ENCODE data around the gene KRTAP4-3.

The KRTAP4-3 gene

DNA sequence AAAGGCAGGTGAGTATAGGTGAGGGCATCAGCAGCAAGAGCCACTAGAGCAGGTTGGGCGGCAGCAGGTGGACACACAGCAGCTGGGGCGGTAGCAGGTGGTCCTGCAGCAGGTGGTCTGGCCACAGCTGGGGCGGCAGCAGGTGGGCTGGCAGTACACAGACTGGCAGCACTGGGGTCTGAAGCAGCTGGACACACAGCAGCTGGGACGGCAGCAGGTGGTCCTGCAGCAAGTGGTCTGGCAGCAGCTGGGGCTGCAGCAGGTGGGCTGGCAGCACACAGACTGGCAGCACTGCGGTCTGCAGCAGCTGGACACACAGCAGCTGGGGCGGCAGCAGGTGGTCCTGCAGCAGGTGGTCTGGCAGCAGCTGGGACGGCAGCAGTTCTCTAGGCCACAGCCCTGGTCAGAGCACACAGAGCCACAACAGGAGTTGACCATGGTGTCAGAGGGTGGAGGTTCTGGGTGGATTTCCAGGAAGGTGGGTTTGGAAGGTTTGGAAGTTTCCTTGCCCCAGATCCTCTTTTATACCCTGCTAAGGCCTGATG lies 9.8 kb upstream of the KRTAP4-3 start, which contains the start of gene KRTAP4-2:
KRTAP4-2 (minus strand) TSS at position 495 of the 545 bp plus-strand sequence; CDS start at position 438, 57 bp downstream.
- no peak for TF ChIP-seq GATA3 (IDR thresholded peaks at IDR 0.05; ENCODE audit: low read depth, low read length)
- TF ChIP-seq GATA2 (IDR thresholded peaks at IDR 0.05; ENCODE audit: low read depth, low read length): no peak

DNA sequence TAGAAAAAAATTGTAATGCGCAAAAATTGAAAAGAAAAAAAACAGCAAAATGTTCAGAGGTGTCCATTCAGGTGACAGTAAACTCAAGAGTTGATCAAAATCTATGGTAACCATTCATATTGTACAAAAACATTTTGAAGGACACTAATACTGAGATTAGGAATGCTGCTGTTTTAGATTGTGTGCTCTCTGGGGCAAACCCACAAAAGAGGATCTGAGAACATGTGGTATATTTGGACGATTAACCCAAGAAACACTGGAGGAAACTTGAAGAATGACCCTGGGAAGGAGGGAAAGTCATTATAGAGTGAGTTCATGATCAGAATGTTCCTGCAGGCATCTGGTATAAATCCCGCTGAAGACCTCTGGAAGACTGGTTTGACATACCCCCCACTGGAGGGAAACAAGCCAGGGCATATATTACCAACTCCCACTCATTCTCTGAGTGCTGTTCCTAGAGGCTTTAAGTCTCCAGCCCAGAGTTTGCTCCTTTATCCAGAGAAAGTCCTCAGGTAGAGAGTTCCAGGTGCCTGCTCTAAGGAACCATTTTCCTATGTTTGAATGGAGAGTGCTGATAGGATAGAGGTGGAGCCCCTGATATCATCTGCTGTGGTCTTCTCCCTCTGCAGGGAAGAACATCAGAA lies 8.8 kb upstream of the KRTAP4-3 start:
- TF ChIP-seq GATA2 (IDR thresholded peaks at IDR 0.05; ENCODE audit: low read depth, low read length) (no peak), GATA3 (IDR thresholded peaks at IDR 0.05; ENCODE audit: low read depth, low read length) (no peak)

DNA sequence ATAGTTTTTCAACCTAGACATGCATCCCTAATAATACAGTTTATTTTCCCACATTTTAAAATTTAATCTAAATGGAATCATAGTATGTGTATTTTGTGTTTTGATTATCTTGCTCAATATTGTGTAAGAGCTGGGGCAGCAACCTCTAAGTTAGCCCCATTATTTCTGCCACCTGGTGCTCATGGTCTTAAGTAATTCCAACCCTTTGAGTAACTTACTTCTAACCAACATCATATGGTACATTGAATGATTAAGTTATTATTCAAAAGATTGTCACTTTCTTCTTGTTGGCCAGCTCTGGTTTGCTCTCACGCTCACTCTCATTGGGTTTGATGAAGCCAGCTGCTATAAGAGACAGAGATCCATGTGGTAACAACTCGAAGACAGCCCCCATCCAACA lies 3.9 kb upstream of the KRTAP4-3 start:
- no peak for TF ChIP-seq GATA3 (IDR thresholded peaks at IDR 0.05; ENCODE audit: low read depth, low read length)
- TF ChIP-seq GATA2 (IDR thresholded peaks at IDR 0.05; ENCODE audit: low read depth, low read length): no peak

DNA sequence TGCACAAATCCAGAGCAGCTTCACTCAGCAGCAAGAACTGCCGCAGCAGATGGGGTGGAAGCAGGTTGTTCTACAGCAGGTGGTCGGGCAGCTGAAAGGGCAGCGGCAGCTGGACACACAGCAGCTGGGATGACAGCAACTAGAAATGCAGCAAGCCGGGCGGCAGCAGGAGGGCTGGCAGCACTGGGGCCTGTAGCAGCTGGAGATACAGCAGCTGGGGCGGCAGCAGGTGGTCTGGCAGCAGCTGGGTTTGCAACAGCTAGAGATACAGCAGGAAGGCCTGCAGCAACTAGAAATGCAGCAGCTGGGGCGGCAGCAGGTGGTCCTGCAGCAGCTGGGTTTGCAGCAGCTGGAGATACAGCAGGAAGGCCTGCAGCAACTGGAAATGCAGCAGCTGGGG lies 460 bp downstream of the KRTAP4-3 start:
- TF ChIP-seq GATA2 (IDR thresholded peaks at IDR 0.05; ENCODE audit: low read depth, low read length): no peak
- no peak for TF ChIP-seq GATA3 (IDR thresholded peaks at IDR 0.05; ENCODE audit: low read depth, low read length)

DNA sequence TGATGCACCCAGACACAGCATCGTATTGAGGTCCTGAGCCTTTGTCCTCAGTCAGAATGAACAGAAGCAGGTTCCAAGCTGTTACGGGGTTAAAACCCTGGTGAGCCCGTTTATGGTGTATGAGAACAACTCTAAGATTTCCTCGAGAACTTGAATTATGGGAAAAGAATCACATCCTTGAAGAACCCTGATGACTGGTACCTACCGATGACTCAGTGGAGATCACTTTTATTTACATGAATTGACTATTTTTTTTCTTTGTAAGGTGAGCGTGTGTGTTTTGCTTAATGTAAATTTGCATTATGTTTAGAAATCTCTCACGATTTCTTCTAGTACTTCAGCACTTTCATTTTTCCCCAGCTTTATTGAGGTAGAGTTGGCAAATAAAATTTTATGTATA lies 4.2 kb downstream of the KRTAP4-3 start:
- TF ChIP-seq GATA3 (IDR thresholded peaks at IDR 0.05; ENCODE audit: low read depth, low read length) (no peak), GATA2 (IDR thresholded peaks at IDR 0.05; ENCODE audit: low read depth, low read length) (no peak)

DNA sequence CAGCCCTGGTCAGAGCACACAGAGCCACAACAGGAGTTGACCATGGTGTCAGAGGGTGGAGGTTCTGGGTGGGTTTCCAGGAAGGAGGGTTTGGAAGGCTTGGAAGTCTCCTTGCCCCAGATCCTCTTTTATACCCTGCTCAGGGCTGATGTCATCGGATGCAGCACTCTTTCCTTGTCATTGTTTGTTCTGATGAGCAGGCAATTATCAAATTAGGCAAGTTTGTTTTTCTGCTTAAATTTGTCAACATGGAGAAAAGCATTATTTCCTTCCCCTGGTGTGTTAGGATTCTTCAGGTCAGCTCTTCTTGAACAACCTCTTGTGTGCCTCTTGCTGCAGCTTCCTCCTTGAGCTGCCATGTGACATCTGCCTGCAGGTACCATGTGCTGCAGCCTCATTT lies 7.4 kb downstream of the KRTAP4-3 start, which contains the start of gene KRTAP4-4:
KRTAP4-4 (minus strand) TSS at position 101 of the 400 bp plus-strand sequence; CDS start at position 44, 57 bp downstream.
- TF ChIP-seq GATA3 (IDR thresholded peaks at IDR 0.05; ENCODE audit: low read depth, low read length) (no peak), GATA2 (IDR thresholded peaks at IDR 0.05; ENCODE audit: low read depth, low read length) (no peak)

DNA sequence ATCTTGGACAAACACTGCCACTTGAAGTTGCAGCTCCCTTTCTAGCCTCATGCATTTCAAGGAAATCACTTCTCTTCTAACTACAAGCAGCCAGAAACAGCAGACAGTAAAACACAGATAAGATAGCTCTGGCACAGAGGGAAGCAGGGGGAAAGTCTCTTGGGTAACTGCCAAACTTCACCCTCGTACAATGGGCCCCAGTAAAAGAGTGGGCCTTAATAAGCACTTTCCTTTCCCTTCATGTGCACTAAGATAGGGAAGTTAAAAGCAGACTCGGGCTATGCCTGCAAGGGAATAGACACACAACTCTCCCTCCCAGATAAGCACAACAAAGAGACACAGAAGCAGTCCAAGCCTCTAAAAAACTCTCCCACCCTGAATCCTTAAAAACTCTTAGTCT lies 14.2 kb downstream of the KRTAP4-3 start:
- TF ChIP-seq GATA2 (IDR thresholded peaks at IDR 0.05; ENCODE audit: low read depth, low read length): no peak

DNA sequence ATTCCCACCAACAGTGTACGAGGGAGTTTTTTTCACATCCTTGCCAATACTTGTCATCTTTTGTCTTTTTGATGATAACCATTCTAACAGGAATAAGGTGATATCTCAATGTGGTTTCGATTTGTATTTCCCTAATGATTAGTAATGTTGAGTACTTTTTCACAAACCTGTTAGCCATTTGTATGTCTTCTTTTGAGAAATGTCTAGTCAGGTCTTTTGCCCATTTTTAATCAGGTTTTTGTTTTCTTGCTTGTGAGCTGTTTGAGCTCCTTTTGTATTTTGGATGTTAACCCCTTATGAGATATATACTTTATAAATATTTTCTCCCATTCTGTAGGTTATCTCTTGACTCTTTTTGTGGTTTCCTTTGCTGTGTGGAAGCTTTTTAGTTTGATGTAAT lies 16.5 kb downstream of the KRTAP4-3 start:
- TF ChIP-seq GATA3 (IDR thresholded peaks at IDR 0.05; ENCODE audit: low read depth, low read length): no peak
- TF ChIP-seq GATA2 (IDR thresholded peaks at IDR 0.05; ENCODE audit: low read depth, low read length): no peak

DNA sequence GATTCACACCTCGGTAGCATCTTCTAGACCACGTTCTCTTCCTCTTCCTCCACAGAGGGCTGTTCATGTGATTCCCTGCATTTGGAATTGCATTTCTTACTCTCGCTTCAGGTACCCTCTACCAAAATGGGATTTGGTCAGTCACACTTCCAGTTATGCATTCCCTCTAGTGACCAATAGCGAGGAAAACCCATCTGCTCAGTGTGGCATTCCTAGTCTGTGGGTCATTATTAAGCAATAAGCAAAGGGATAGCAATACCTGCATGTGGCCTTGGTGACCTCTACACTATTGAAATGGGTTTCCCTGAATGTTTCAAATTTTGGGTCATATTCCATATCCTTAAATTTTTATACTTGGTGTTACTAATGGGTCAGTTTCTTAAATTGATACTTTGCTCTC lies 18.0 kb downstream of the KRTAP4-3 start:
- TF ChIP-seq GATA3 (IDR thresholded peaks at IDR 0.05; ENCODE audit: low read depth, low read length) (no peak), GATA2 (IDR thresholded peaks at IDR 0.05; ENCODE audit: low read depth, low read length) (no peak)

DNA sequence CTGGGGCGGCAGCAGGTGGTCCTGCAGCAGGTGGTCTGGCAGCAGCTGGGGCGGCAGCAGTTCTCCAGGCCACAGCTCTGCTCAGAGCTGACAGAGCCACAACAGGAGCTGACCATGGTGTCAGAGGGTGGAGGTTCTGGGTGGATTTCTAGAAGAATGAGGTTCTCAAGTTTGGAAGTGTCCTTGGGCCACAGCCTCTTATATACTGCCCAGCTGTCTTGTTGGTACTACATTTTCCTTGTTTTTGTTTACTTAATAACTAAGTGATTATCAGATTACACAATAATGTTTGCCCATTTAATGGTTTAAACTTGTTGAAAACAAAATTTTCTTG lies 18.4 kb downstream of the KRTAP4-3 start, which contains the start of gene KRTAP4-5:
KRTAP4-5 (minus strand) TSS at position 174 of the 334 bp plus-strand sequence; CDS start at position 116, 58 bp downstream.
- TF ChIP-seq GATA3 (IDR thresholded peaks at IDR 0.05; ENCODE audit: low read depth, low read length): no peak
- TF ChIP-seq GATA2 (IDR thresholded peaks at IDR 0.05; ENCODE audit: low read depth, low read length): no peak

DNA sequence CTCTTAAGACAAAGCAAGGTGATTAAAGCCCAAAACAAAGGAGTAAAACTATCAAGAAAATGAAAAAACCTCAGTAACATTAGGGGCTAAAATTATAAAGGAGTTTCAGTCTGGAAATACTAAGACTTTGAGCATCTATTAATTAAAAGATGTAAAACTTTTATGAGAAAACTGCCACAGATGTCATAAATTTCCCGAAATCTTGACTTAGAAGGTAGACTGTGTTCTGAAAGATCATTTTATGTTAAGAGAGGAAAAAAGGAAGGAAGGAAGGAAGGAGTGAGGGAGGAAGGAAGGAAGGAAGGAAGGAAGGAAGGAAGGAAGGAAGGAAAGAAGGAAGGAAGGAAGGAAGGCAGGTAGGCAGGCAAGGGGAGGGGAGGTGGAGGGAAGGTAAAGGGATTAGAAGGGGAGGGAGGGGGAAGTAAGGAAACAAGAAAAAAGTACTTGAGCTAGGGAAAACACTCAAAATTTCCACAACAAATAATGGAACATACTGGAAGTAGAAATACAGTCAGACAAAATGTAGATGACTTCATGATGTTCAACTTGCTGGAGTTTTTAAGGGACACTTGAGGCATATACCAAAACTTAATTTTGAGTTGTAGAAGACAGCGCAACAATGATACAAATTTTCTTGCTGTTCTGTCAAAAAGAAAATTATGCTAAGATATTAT lies 20.4 kb downstream of the KRTAP4-3 start:
- TF ChIP-seq GATA3 (IDR thresholded peaks at IDR 0.05; ENCODE audit: low read depth, low read length) (no peak), GATA2 (IDR thresholded peaks at IDR 0.05; ENCODE audit: low read depth, low read length) (no peak)

DNA sequence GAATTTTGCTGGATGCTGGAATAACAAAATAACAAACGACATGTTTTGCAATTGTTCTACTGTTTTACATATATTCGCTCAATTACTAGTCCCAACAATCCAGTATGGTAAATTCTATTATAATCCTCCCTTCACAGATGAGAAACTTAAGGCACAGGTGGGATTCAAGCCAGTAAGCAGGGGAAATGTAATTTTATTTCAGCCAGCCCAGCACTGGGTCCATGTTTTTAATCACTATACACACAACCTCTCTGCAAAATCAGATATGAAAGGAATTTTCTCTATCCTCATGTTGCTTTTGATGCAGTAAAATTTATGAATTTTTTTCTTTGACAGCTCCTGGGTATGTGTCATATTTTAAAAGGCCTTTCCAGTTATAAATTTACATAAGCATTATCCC lies 22.8 kb downstream of the KRTAP4-3 start:
- TF ChIP-seq GATA2 (IDR thresholded peaks at IDR 0.05; ENCODE audit: low read depth, low read length) (no peak), GATA3 (IDR thresholded peaks at IDR 0.05; ENCODE audit: low read depth, low read length) (no peak)

DNA sequence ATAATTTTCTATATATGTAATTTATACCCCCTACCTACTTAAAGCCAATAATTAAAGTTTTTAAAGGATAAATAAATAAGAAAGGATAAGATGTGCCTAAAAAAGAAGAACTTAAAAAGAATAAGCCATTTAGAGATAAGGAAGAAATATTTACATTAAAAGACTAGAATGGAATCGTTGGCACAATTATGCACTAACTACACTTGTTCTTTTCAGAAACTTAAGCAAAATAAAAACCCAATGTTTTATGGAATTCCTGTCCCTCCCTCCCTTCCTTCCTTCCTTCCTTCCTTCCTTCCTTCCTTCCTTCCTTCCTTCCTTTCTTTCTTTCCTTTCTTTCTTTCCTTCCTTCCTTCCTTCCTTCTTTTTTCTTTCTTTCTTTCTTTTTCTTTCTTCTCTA lies 23.2 kb downstream of the KRTAP4-3 start:
- no peak for TF ChIP-seq GATA2 (IDR thresholded peaks at IDR 0.05; ENCODE audit: low read depth, low read length)
- no peak for TF ChIP-seq GATA3 (IDR thresholded peaks at IDR 0.05; ENCODE audit: low read depth, low read length)

DNA sequence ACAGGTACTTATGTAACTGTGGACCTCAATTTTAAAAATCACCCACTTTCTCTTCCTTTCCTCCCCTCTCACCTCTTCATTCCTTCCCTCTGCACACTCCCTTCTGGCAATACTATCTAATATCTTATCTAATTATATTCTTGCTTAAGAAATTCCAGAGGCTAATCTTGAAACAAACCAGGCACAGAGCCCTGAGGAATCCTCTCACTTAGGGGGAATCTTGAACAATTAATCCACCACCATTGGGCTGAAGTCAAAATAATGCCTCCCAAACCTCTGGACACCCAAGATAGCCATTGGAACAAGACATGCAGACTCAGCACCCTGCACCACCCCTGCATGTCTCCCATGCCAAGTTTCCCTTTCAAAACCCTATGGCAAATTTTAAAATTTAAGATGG lies 26.7 kb downstream of the KRTAP4-3 start:
- no peak for TF ChIP-seq GATA3 (IDR thresholded peaks at IDR 0.05; ENCODE audit: low read depth, low read length)
- TF ChIP-seq GATA2 (IDR thresholded peaks at IDR 0.05; ENCODE audit: low read depth, low read length): no peak

Data from SH-SY5Y (cell line).